A549 treated with GW870086 at 1 μM for 4 hours (cell line): ENCODE results near the gene KLF6. TPM values are rescaled to one million over a fixed set of nuclear protein-coding genes. Genes with fewer than 3 reads are reported as not detected.

Source experiments
- total RNA-seq: library from RNA; stranded (reverse); fragments of 200-300 nt; extraction: Qiagen RNA extraction; gene quantifications from 5 replicates; pipeline ENCODE4 v1.2.3, GENCODE V29; 2022; ENCODE audit warnings: low read depth

The KLF6 gene
- 77.2 to 114 TPM (median 107 TPM) in 5 replicates for total RNA-seq

DNA sequence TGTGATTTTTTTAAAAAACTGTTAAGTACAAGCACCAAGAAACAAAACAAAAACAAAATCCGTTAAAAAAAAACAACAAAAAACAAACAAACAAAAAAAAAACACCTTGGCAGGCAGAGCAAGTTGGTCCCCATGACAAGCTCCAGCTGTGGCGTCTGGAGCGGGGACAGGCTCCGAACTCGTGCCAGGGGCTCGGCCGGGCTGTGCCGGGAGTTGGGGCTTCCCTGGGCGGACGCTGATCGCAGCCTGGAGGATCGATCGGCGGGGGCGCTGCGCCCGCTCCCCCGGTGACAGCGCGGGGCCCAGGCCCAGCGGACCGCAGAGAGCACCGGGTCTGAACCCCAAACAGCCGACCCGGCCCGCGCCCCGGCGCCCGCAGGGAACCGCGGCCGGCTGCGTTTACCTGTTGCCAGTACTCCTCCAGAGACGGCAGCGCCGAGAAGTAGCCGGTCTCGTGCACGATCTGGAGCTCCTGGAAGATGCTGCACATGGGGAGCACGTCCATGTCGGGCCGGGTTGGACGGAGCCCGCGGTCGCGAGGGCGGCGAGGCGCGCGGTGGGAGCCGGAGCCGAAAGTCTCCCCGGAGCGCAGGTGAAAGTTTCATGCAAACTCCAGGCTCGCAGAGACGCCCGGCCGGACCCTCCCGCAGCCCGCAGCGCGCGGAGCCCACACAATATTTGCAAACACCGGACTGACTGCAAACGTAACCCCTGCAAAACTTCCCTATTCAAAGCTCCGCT is at the start of gene KLF6:
KLF6 (minus strand) TSS at position 700 of the 741 bp plus-strand sequence; CDS start at position 505, 195 bp downstream.

